Measurements from ENCODE around the gene LGALS8. TPM values are rescaled to one million over a fixed set of nuclear protein-coding genes. Genes with fewer than 3 reads are reported as not detected.

LGALS8 gene
- total and polyA plus RNA-seq, 2 donors (not counting 1 experiment from before 2014, with no cell fraction given), result 38.0 to 67.0 TPM

- ATAC-seq (ENCODE audit: low read depth), result no peak
- Histone ChIP-seq H4K20me1 (ENCODE audit: control insufficient read depth, insufficient read depth, low read length, poor library complexity, severe bottlenecking) (no peaks in the 10 kb centered on the region), H2AFZ (ENCODE audit: insufficient read depth, low read depth, low read length, poor library complexity, severe bottlenecking) (no peak overlapping the region), H3K9me3 (ENCODE audit: control extremely low read depth in 1 of 3, control insufficient read depth in 2 of 3, insufficient read depth in 1 of 3, low read length in 2 of 3) (no peaks in the 10 kb centered on the region), H3K4me2 (replicated peaks; ENCODE audit: low read depth, low read length, poor library complexity, severe bottlenecking) (no peak overlapping the region), H3K36me3 (replicated peaks in 1 of 2; ENCODE audit: control extremely low read depth in 1 of 2, control insufficient read depth in 1 of 2, extremely low read depth in 1 of 2, insufficient read depth in 2 of 2, low read length in 1 of 2) (peaks cover 3 to 67% of the 10 kb centered on the region in 2 experiments), H3K9ac (ENCODE audit: low read length) (no peak overlapping the region), H3K4me3 (ENCODE audit: control extremely low read depth in 1 of 5, extremely low read depth in 1 of 5, insufficient read depth in 1 of 5, low read depth in 2 of 5, low read length in 4 of 5) (no peak overlapping the region), H3K79me2 (ENCODE audit: control insufficient read depth, insufficient read depth, low read length) (no peaks in the 10 kb centered on the region), H3K4me1 (ENCODE audit: control insufficient read depth in 2 of 2, insufficient read depth in 2 of 2, low read length in 2 of 2) (no peaks in the 10 kb centered on the region), H3K27ac (ENCODE audit: low read length in 2 of 2) (no peak overlapping the region), H3K27me3 (replicated peaks in 1 of 4; ENCODE audit: control extremely low read depth in 1 of 4, control insufficient read depth in 3 of 4, insufficient read depth in 4 of 4, low read length in 3 of 4) (no peaks in the 10 kb centered on the region)
- intact Hi-C loops (cut with micrococcal nuclease), result no loop called here
- Mint-ChIP-seq H3K4me3 (no peak overlapping the region), H3K4me1 (no peaks in the 10 kb centered on the region), H3K27ac (no peak overlapping the region), H3K9me3 (ENCODE audit: insufficient read depth) (no peaks in the 10 kb centered on the region), H3K27me3 (no peaks in the 10 kb centered on the region)
- no peak for TF ChIP-seq CTCF (IDR thresholded peaks at IDR 0.05)
- no peak for TF ChIP-seq EZH2 (IDR thresholded peaks at IDR 0.05; ENCODE audit: borderline replicate concordance, insufficient read depth, low read depth, low read length, poor library complexity, severe bottlenecking)
- POLR2A ChIA-PET, result no interaction called here
- CTCF ChIA-PET, result no interaction called here
- DNase-seq, result no peak
- 100% methylated on average over 1 of the region's 2 CpGs for WGBS (ENCODE audit: insufficient coverage)
These were observed 57.7 kb downstream of the LGALS8 start for GRCh38 chr1:236581528-236581927.

- no peak for TF ChIP-seq EZH2 (IDR thresholded peaks at IDR 0.05; ENCODE audit: borderline replicate concordance, insufficient read depth, low read depth, low read length, poor library complexity, severe bottlenecking)
- TF ChIP-seq CTCF (IDR thresholded peaks at IDR 0.05), result no peak
- H3K27ac ChIP-seq (ENCODE audit: low read length in 2 of 2), result no peak overlapping the region
- no peaks in the 10 kb centered on the region for H3K9me3 ChIP-seq (ENCODE audit: control extremely low read depth in 1 of 3, control insufficient read depth in 2 of 3, insufficient read depth in 1 of 3, low read length in 2 of 3)
- no CpG with 5 or more reads among the region's 4 CpGs for WGBS (ENCODE audit: insufficient coverage)
- Mint-ChIP-seq H3K4me1 (no peaks in the 10 kb centered on the region), H3K27ac (no peak overlapping the region), H3K27me3 (no peaks in the 10 kb centered on the region), H3K4me3 (no peak overlapping the region), H3K9me3 (ENCODE audit: insufficient read depth) (no peaks in the 10 kb centered on the region)
- H3K9ac ChIP-seq (ENCODE audit: low read length), result no peak overlapping the region
- no peak for ATAC-seq (ENCODE audit: low read depth)
- ChIA-PET POLR2A (no interaction called here), CTCF (no interaction called here)
- H3K4me2 ChIP-seq (replicated peaks; ENCODE audit: low read depth, low read length, poor library complexity, severe bottlenecking), result no peak overlapping the region
- H4K20me1 ChIP-seq (ENCODE audit: control insufficient read depth, insufficient read depth, low read length, poor library complexity, severe bottlenecking), result no peaks in the 10 kb centered on the region
- H3K79me2 ChIP-seq (ENCODE audit: control insufficient read depth, insufficient read depth, low read length), result no peaks in the 10 kb centered on the region
- H3K36me3 ChIP-seq (replicated peaks in 1 of 2; ENCODE audit: control extremely low read depth in 1 of 2, control insufficient read depth in 1 of 2, extremely low read depth in 1 of 2, insufficient read depth in 2 of 2, low read length in 1 of 2), result peaks cover 7 to 87% of the 10 kb centered on the region in 2 experiments
- DNase-seq, result no peak
- H3K27me3 ChIP-seq (replicated peaks in 1 of 4; ENCODE audit: control extremely low read depth in 1 of 4, control insufficient read depth in 3 of 4, insufficient read depth in 4 of 4, low read length in 3 of 4), result no peaks in the 10 kb centered on the region
- no peaks in the 10 kb centered on the region for H3K4me1 ChIP-seq (ENCODE audit: control insufficient read depth in 2 of 2, insufficient read depth in 2 of 2, low read length in 2 of 2)
- H3K4me3 ChIP-seq (ENCODE audit: control extremely low read depth in 1 of 5, extremely low read depth in 1 of 5, insufficient read depth in 1 of 5, low read depth in 2 of 5, low read length in 4 of 5), result no peak overlapping the region
- intact Hi-C loops (cut with micrococcal nuclease), result no loop called here
- H2AFZ ChIP-seq (ENCODE audit: insufficient read depth, low read depth, low read length, poor library complexity, severe bottlenecking), result no peak overlapping the region
These were observed 65.7 kb downstream of the LGALS8 start for GRCh38 chr1:236589531-236589930.
